Endodermal cell (in vitro differentiated cells): ENCODE results near the gene CACNA2D4. TPM values are rescaled to one million over a fixed set of nuclear protein-coding genes. Genes with fewer than 3 reads are reported as not detected.

ENCODE experiments used
- DNase-seq: peaks from one replicate; pipeline ENCODE4 v3.0.0-alpha.2; 2017
- H3K27ac ChIP-seq: 2 replicates; pipeline ENCODE4 v1.5.1; 2013; ENCODE audit warnings: mild to moderate bottlenecking, low read depth, low read length, moderate library complexity
- H3K27me3 ChIP-seq: 2 replicates; pipeline ENCODE4 v1.6.1; 2013; ENCODE audit warnings: mild to moderate bottlenecking, low read length, moderate library complexity; ENCODE audit not compliant: insufficient read depth, control insufficient read depth, poor library complexity, severe bottlenecking
- H3K36me3 ChIP-seq: 2 replicates; pipeline ENCODE4 v1.7.0; 2013; ENCODE audit warnings: mild to moderate bottlenecking, low read length, moderate library complexity; ENCODE audit not compliant: control insufficient read depth, insufficient read depth
- H3K4me1 ChIP-seq: one replicate; pipeline ENCODE4 v1.7.0; 2013; ENCODE audit warnings: low read length; ENCODE audit not compliant: control insufficient read depth, insufficient read depth
- H3K4me3 ChIP-seq: 2 replicates; pipeline ENCODE4 v1.5.1; 2013; ENCODE audit warnings: mild to moderate bottlenecking, low read length, moderate library complexity
- H3K9ac ChIP-seq: 2 replicates; pipeline ENCODE4 v1.6.1; 2013; ENCODE audit warnings: mild to moderate bottlenecking, low read length, moderate library complexity; ENCODE audit not compliant: poor library complexity, severe bottlenecking; ENCODE audit errors: extremely low read depth
- H3K9me3 ChIP-seq: 2 replicates; pipeline ENCODE4 v1.6.1; 2013; ENCODE audit warnings: mild to moderate bottlenecking, low read length, moderate library complexity; ENCODE audit not compliant: control insufficient read depth
- H3K27ac Mint-ChIP-seq: 2 replicates; pipeline ENCODE4 v1.8.0; 2020; ENCODE audit warnings: mixed read lengths
- H3K27me3 Mint-ChIP-seq: 2 replicates; pipeline ENCODE4 v1.8.0; 2021; ENCODE audit warnings: mild to moderate bottlenecking, mixed read lengths; ENCODE audit not compliant: insufficient read depth
- H3K36me3 Mint-ChIP-seq: 2 replicates; pipeline ENCODE4 v1.8.0; 2020; ENCODE audit warnings: low read depth, mixed read lengths
- H3K4me1 Mint-ChIP-seq: 2 replicates; pipeline ENCODE4 v1.8.0; 2020; ENCODE audit warnings: mixed read lengths
- H3K4me3 Mint-ChIP-seq: 2 replicates; pipeline ENCODE4 v1.8.0; 2020; ENCODE audit warnings: mild to moderate bottlenecking, moderate library complexity, mixed read lengths
- H3K9me3 Mint-ChIP-seq: 2 replicates; pipeline ENCODE4 v1.8.0; 2020; ENCODE audit warnings: mild to moderate bottlenecking, mixed read lengths
- CTCF ChIP-seq: fragments of 200-600 bp; sonication (generic); conservative IDR thresholded peaks from 2 replicates; pipeline ENCODE4 v1.5.0; 2021; ENCODE audit warnings: antibody characterized with exemption, mild to moderate bottlenecking
- WGBS, 2 experiments: methylation state at CpG; one replicate each; pipeline versions ENCODE4 v1.1.5 to v1.1.7; 2013; ENCODE audit warnings: missing lambda C conversion rate in 2 of 2, mixed read lengths in 1 of 2; ENCODE audit not compliant: insufficient coverage in 1 of 2, insufficient read length in 1 of 2; 5-methylcytosine and 5-hydroxymethylcytosine counted together
- total RNA-seq, 2 donors: library from RNA; stranded (reverse); fragmentation: NEBNext Ultra II Directional in 1 of 2; extraction: Animal tissue kit (Norgen Biotek cat#: 25700) in 1 of 2; gene quantifications; 2 replicates in 1 of 2; 3 replicates in 1 of 2; pipeline ENCODE4 v1.2.1, GENCODE V29; 2021

Gene CACNA2D4
- total RNA-seq, 2 donors from 2014 or later: 4.3 to 5.7 TPM

DNA sequence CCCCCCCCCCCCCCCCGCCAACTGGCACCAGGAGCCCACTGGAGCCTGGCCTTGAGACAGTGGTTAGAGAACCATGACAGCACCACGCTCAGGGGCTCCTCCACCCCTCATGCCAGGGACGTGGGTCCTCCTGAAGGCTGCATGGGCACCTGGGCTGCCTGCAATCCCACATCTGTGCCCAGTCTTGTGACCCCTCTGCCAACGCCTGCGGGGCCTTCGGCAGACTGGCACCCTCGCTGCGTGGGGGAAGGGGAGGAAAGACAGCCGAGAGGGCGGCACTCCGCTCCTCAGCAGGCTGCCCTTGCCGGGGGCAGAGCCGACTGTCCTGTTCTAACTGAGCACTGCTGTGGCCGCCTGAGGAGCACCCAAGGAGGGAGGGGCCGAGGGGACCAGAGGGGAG is 92.1 kb downstream of the CACNA2D4 start:
- no peak overlapping the region for H3K4me3 Mint-ChIP-seq
- Histone ChIP-seq H3K9ac (no peak overlapping the region), H3K36me3 (no peaks in the 10 kb centered on the region), H3K27ac (no peak overlapping the region), H3K4me3 (no peak overlapping the region), H3K27me3 (peaks cover 15% of the 10 kb centered on the region), H3K4me1 (no peaks in the 10 kb centered on the region), H3K9me3 (no peaks in the 10 kb centered on the region)
- H3K27ac Mint-ChIP-seq: no peak overlapping the region
- no peak for TF ChIP-seq CTCF
- WGBS, 2 experiments: 83 to 87% methylated on average over 8 to 14 of the region's 15 CpGs
- H3K27me3 Mint-ChIP-seq: peaks cover 29% of the 10 kb centered on the region
- H3K4me1 Mint-ChIP-seq: peaks cover 20% of the 10 kb centered on the region
- H3K36me3 Mint-ChIP-seq: no peaks in the 10 kb centered on the region
- H3K9me3 Mint-ChIP-seq: no peaks in the 10 kb centered on the region
- no peak for DNase-seq

GRCh38 chr12:1825382-1826102 is 92.9 kb downstream of the CACNA2D4 start:
- Histone ChIP-seq H3K36me3 (no peaks in the 10 kb centered on the region), H3K27ac (no peak overlapping the region), H3K4me3 (no peak overlapping the region), H3K9me3 (no peaks in the 10 kb centered on the region), H3K9ac (no peak overlapping the region), H3K27me3 (peaks cover 21% of the 10 kb centered on the region), H3K4me1 (no peaks in the 10 kb centered on the region)
- TF ChIP-seq CTCF: no peak
- Mint-ChIP-seq H3K9me3 (no peaks in the 10 kb centered on the region), H3K36me3 (no peaks in the 10 kb centered on the region), H3K4me1 (peaks cover 13% of the 10 kb centered on the region), H3K27ac (no peak overlapping the region), H3K27me3 (peaks cover 31% of the 10 kb centered on the region), H3K4me3 (no peak overlapping the region)
- no peak for DNase-seq
- WGBS, 2 experiments: 92 to 95% methylated on average over 12 to 14 of the region's 14 CpGs

DNA sequence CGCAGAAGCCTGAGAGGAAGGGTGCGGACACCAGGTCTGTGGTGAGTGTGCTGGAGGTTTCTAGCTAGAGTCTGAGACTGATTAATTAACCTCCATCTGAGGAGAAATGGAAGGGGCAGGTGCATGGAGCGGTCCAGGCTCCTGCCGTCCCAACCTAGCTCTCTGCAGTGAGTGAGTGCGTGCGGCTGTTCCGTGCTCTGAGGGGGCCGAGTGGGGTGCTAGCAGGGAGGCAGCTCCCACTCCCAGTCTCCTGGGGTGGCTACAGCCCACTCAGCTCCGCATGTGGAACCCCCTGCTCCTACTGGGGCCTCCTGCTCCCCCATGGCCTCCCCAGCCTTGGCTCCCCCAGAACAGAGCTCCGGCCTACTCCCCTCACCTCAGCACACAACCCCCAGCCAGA is 95.2 kb downstream of the CACNA2D4 start:
- Mint-ChIP-seq H3K9me3 (peaks cover 1% of the 10 kb centered on the region), H3K27me3 (peaks cover 39% of the 10 kb centered on the region), H3K4me1 (peaks cover 22% of the 10 kb centered on the region)

More for the DNA sequence above, 95.2 kb downstream of the CACNA2D4 start:
- 96 to 100% methylated on average over 7 to 10 of the region's 10 CpGs for WGBS, 2 experiments
- no peaks in the 10 kb centered on the region for H3K4me1 ChIP-seq
- peaks cover 34% of the 10 kb centered on the region for H3K27me3 ChIP-seq
- Mint-ChIP-seq H3K36me3 (no peaks in the 10 kb centered on the region), H3K27ac (no peak overlapping the region), H3K4me3 (no peak overlapping the region)
- H3K4me3 ChIP-seq: no peak overlapping the region
- H3K27ac ChIP-seq: no peak overlapping the region
- no peak for DNase-seq
- no peak for TF ChIP-seq CTCF
- no peaks in the 10 kb centered on the region for H3K36me3 ChIP-seq
- no peaks in the 10 kb centered on the region for H3K9me3 ChIP-seq
- H3K9ac ChIP-seq: no peak overlapping the region
